ENCODE data around the gene DDX23. TPM values are rescaled to one million over a fixed set of nuclear protein-coding genes. Genes with fewer than 3 reads are reported as not detected.
A peak's percentile ranks its signal among the peaks of the same experiment; 100 is the strongest.

DDX23 gene
- total RNA-seq, 1 experiment from 2014 or later, result 107 TPM

GRCh38 chr12:48815126-48816110 lies 36.5 kb downstream of the DDX23 start:
- peaks cover 76% of the 10 kb centered on the region for H3K27me3 Mint-ChIP-seq (ENCODE audit: low read depth)
- H3K4me1 Mint-ChIP-seq, result peaks cover 52% of the 10 kb centered on the region
- ChIA-PET POLR2A (interaction anchor here (0.6 to 2.0 kb wide), 7 partner anchors 19 to 110 kb away, joined by 3 to 8 read pairs (median 3); partner anchors contain the start of genes ADCY6, FKBP11 and RND1), CTCF (interaction anchor here (0.5 to 4.3 kb wide), 55 partner anchors 8 to 526 kb away, joined by 3 to 44 read pairs (median 5); partner anchors contain the start of genes ADCY6, ARF3, DDN and DDX23)
- DNase-seq (ENCODE audit: low spot score), result peak; percentile 74
- ATAC-seq, result peak; percentile 25
- H3K9me3 Mint-ChIP-seq, result no peaks in the 10 kb centered on the region
- peak overlapping the region; percentile 87 for H3K4me3 Mint-ChIP-seq
- H3K27ac Mint-ChIP-seq, result no peak overlapping the region; the same call in 1 of the 2 replicates
- H3K36me3 Mint-ChIP-seq, result no peaks in the 10 kb centered on the region
- TF ChIP-seq PRDM15 (CRISPR knock-in tag; IDR thresholded peaks at IDR 0.05) (peak; percentile 72), SMAD4 (CRISPR knock-in tag; IDR thresholded peaks at IDR 0.05) (0 out of 2 replicates have a peak, but pooled peaks have one; percentile 36), ELF4 (CRISPR knock-in tag; IDR thresholded peaks at IDR 0.05; ENCODE audit: low read depth) (no peak), KAT7 (CRISPR knock-in tag; IDR thresholded peaks at IDR 0.05; ENCODE audit: borderline replicate concordance) (0 out of 2 replicates have a peak, but pooled peaks have one; percentile 41), GABPB1 (CRISPR knock-in tag; IDR thresholded peaks at IDR 0.05) (0 out of 2 replicates have a peak, but pooled peaks have one; percentile 15), MAX (CRISPR knock-in tag; IDR thresholded peaks at IDR 0.05) (peak; percentile 47; the same call in 1 of the 2 replicates), ESRRA (CRISPR knock-in tag; IDR thresholded peaks at IDR 0.05; ENCODE audit: borderline replicate concordance) (no peak), ZNF219 (CRISPR knock-in tag; IDR thresholded peaks at IDR 0.05; ENCODE audit: borderline replicate concordance) (no peak), IRF2 (CRISPR knock-in tag; IDR thresholded peaks at IDR 0.05; ENCODE audit: borderline replicate concordance, low read depth) (no peak)
- TF ChIP-seq, protein P1, sequence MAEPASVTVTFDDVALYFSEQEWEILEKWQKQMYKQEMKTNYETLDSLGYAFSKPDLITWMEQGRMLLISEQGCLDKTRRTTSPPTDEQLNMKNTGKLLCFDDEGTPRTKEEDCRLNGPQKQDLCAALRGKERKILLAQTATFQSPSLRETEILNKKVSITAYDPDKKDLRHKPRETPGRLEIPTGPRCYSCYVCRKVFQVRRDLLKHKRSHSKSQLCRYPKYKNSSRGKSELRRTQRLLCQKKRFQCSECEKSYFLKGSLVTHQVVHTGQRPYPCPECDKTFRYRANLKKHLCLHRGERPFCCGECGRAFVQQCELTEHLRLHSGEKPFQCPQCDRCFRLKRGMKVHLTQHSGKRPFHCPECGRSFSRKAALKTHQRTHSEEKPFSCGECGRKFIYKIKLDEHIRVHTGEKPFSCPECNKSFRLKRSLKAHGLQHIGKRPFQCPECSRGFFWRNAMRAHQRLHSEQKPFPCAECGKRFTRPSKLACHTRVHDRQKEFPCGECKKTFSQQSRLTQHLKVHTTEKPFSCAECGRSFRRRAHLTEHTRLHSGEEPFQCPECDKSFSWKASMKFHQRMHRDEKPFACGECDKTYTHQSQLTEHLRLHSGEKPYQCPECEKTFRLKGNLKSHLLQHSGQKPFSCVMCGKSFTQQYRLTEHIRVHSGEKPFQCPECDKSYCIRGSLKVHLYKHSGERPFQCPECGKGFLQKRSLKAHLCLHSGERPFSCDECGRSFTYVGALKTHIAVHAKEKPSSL (CRISPR knock-in tag; conservative IDR thresholded peaks at IDR 0.05), result no peak

- DNase-seq (ENCODE audit: low spot score) (peak; percentile 81), ATAC-seq (peak; percentile 25)
- Mint-ChIP-seq H3K27ac (no peak overlapping the region), H3K4me1 (peaks cover 45% of the 10 kb centered on the region), H3K9me3 (no peaks in the 10 kb centered on the region), H3K27me3 (ENCODE audit: low read depth) (peaks cover 69% of the 10 kb centered on the region), H3K36me3 (no peaks in the 10 kb centered on the region), H3K4me3 (peak overlapping the region; percentile 87)
- CTCF ChIA-PET, result interaction anchor here (0.7 to 4.3 kb wide), 54 partner anchors 9 to 527 kb away, joined by 3 to 44 read pairs (median 5); partner anchors contain the start of genes ADCY6, ARF3, DDN and DDX23
- POLR2A ChIA-PET, result interaction anchor here (0.6 to 2.0 kb wide), 7 partner anchors 18 to 111 kb away, joined by 3 to 8 read pairs (median 3); partner anchors contain the start of genes ADCY6, FKBP11 and RND1
- TF ChIP-seq NR2C2 (CRISPR knock-in tag; IDR thresholded peaks at IDR 0.05) (no peak), PREB (CRISPR knock-in tag; IDR thresholded peaks at IDR 0.05; ENCODE audit: borderline replicate concordance) (no peak), FOXJ3 (CRISPR knock-in tag; IDR thresholded peaks at IDR 0.05; ENCODE audit: borderline replicate concordance) (no peak), PRDM15 (CRISPR knock-in tag; IDR thresholded peaks at IDR 0.05) (no peak), ZNF512 (CRISPR knock-in tag; IDR thresholded peaks at IDR 0.05; ENCODE audit: borderline replicate concordance) (no peak), NR3C1 (CRISPR knock-in tag; conservative IDR thresholded peaks at IDR 0.05; ENCODE audit: low read depth) (no peak), ZNF138 (CRISPR knock-in tag; conservative IDR thresholded peaks at IDR 0.05) (no peak)
These were observed 37.5 kb downstream of the DDX23 start for GRCh38 chr12:48814262-48815125.

Measured in WTC11 (cell line).